ENCODE measurements around the gene SLC7A10.
"Not testable (repeated sequence)": the region's sequence is repeated elsewhere in the genome, so short reads cannot be mapped to it uniquely, and the experiment has no call there.

SLC7A10 gene

GRCh38 chr19:33202546-33203507 lies 22.8 kb downstream of the SLC7A10 start:
- no peak for DNase-seq (ENCODE audit: low read depth in 2 of 2)

DNA sequence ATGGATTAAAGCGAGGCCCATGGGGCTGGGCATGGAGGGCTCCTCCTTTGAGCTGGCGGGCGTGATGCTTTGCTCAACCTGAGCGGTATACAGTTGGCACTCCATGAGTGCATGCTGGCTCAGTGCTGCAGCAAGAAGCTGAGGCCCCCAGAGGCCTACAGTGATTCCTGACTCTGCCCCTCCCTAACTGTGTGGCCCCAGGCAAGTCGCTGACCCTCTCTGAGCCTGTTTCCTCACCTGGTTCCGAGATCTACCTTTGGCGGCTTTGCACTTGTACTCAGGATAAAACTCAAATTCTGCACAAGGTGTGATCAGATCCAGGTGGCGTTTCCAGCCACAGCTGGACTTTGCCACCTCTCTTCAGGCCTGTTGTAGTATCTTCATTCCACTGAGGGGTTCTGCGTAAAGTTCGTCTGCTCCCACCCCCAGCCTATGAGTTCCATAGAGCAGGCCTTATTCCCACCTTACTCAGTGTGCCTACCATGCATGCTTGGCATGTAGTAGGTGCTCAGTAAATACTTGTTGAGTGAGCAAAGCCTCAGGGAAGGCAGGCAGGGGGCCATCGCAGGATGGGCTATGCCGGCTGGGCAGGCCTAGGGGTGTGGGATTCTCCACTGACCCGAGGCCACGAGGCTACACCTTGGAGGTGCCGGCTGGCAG lies 23.6 kb downstream of the SLC7A10 start:
- DNase-seq (ENCODE audit: low read depth in 2 of 2) = no peak

DNA sequence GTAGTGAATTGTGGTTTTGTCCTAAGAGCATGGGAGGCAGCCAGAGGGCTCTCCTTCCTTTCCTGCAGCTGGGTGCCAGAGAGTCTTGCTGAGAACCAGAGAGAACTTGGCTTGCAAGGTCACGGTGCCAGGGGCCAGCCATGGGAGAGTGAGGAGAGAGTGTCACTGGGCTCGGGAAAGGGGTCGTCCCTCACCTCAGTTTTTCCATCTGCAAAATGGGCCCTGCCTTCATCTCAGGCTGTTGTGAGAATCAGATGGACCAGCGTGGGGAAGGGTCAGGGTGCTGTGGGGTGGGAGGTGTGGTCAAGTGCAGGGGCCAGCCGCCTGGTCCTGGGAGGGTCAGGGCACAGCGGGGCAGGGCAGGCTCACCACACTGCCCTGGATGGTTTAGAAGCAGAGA lies 24.2 kb downstream of the SLC7A10 start:
- no peak for DNase-seq (ENCODE audit: low read depth in 2 of 2)

DNA sequence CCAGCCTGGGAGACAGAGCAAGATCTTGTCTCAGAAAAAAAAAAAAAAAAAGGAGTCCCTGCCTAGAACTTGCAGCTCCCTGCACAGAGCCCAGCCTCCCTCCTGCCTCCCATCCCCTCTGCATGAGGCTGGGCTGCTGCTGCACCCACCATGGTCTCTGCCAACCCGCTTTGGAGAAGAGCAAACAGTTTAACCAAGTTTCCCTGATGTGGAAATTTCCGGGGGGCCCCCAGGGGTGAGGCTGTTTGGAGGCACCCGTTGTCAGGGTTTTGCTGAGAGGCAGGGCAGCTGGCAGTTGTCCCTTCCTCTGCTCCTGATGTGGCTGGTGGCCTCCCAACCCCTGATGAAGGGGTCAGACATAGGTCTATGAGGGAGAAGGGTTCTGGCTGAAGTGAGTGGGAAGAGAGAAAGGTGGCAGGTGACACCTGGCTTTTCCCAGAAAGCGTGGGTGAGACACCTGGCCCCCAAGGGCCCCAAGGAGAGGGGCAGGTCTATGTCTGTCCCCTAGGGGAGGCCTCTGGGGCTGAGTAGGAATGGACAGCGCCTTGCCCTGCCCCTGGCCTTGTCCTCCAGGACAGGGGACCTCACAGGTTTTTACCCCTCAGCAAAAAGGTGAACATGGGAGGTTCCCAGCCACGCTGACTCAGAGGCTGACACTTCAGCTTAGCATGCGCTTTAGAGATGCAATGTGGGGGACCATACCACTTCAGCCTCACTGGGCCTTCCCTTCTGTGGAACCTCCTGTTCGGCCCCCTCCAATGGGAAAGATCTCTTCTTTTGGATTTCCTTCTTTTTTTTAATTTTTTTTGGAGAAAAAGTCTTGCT lies 26.0 kb downstream of the SLC7A10 start:
- no peak for DNase-seq (ENCODE audit: low read depth in 2 of 2)

DNA sequence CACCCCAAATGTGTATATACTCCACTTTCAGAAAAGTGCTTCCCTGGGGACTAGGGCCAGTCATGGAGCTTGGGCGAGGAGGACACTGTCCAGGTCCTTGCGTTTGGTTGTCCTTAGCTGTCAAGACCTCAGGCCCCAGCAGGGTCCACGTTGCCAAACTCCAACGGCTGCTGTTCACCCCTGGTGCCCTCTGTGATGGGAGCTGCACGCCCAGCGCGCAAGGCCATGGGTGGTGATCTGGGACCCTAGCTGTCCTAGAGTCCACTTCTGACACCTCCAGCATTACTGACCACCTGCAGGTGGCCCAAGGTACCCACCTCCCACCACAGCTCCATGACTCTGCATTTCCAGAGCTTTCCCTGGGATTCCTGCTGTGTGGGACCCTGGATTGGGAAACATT lies 27.5 kb downstream of the SLC7A10 start:
- no peak for DNase-seq (ENCODE audit: low read depth in 2 of 2)

- DNase-seq (ENCODE audit: low read depth in 2 of 2) = no peak
Observed at GRCh38 chr19:33197591-33198000, 28.1 kb downstream of the SLC7A10 start.

DNA sequence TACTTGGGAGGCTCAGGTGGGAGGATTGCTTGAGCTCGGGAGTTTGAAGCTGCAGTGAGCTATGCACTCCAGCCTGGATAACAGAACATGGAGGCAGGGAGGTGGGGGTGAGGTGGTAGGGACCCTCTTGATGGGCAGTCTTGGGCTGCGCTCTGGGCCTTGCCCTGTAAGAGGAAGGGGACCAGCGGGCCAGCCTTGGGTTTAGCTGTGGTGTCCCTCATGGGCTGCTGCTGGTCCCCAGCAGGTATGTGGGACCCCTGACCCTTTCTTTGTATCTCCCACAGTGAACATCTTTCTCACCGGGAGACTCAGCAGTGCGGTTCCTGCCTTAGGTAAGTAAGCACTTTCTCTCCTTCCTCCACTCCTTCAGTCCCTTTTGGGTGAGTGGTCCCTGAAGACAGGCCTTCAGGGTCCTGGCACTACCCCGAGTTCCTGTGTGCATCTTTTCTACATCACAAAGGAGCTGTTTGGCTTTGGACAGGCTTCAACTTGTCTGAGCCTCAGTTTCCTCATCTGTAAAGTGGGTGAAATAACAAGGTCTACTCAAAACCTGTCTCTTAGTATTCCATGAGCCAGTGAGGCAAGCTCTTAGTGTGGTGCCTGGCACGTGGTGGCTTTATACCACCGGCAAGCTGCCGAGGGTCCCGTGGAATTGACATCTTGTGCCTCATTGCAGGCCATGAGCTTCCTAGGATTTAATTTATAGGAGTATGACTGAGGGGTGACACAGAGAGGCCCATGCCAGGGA lies 29.0 kb downstream of the SLC7A10 start:
- no peak for DNase-seq (ENCODE audit: low read depth in 2 of 2)

GRCh38 chr19:33195645-33196347 lies 29.9 kb downstream of the SLC7A10 start:
- DNase-seq (ENCODE audit: low read depth in 2 of 2) = no peak

GRCh38 chr19:33194886-33195644 lies 30.6 kb downstream of the SLC7A10 start:
- DNase-seq (ENCODE audit: low read depth in 2 of 2) = no peak

- DNase-seq (ENCODE audit: low read depth in 2 of 2) = no peak
Observed at GRCh38 chr19:33194532-33194885, 31.1 kb downstream of the SLC7A10 start.

DNA sequence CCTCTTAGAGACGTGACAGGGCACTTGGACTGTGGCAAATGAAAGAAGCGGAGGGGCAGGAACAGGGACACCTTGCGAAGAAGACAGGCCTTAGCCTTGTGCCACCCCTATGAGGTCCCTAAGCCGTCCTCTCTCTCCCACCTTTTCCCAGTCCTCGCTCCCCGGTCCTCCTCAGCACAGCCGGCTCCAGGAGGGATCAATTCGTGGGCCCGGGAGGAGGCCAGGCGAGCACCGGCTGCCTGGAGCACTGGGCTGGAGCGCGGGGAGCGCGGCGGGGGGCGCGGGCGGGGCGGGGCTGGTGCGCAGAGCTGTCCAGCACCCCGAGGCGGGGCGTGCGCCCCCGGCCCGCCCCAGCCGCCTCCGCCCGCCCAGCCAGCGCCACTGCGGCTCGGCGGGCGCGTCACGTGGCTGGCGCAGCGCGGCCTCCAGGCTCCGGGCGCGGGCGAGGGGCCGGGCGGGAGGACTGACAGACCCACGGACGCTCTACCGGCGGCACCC lies 31.7 kb downstream of the SLC7A10 start, which contains the start of gene LRP3:
LRP3 (plus strand) TSS at position 466 of the 498 bp plus-strand sequence. CDS start 456 bp downstream, outside the sequence.
- no peak for DNase-seq (ENCODE audit: low read depth in 2 of 2)

DNA sequence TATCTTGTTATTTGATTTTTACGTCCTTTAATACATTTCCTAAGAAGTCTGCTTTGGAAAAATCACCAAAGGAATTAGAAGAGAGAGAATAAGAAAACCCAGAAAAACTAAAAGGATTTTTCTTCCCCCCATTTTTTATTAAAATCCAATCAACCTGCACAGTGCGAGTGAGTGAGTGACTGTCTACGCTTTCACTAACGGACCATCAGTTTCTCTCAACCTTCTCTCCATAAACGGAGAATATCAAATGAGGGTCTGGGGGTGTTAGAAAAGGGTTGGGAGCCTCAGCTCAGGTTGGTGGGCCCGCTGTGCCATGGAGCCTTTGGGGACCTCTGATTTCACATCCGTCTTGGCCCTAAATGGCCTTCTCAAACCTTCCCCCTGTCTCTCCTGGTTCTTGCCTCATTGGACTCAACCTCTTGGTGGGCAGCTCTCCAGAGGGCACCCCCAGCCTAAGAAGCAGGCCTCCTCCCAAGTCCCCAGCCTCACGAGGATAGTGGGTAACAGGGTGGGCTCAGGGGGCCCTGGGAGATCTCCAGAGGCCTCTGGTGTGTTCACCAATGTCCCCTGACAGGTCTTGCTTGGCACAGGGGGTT lies 32.3 kb downstream of the SLC7A10 start:
- no peak for DNase-seq (ENCODE audit: low read depth in 2 of 2)

DNA sequence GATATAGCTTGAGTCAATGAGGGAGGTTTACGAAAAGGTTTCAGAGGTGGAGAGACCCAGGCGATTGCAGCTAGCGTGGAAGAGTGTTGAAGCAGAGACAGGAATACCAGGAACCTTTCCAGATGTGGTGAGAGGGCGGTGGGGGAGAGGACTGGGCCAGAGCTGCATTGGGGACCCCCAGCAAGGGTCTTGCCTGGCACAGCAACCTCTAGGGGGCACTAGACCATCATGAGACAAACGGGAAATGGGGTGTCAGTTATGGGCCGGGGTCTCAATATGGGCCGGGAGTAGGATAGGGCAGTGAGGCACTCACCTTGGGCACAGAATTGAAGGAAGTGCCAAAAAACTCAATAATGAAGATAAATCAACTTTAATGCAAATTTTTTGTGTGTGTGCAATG lies 33.6 kb downstream of the SLC7A10 start:
- no peak for DNase-seq (ENCODE audit: low read depth in 2 of 2)

- no peak for DNase-seq (ENCODE audit: low read depth in 2 of 2)
Observed at GRCh38 chr19:33191501-33191900, 34.1 kb downstream of the SLC7A10 start.

GRCh38 chr19:33191092-33191491 lies 34.6 kb downstream of the SLC7A10 start:
- DNase-seq (ENCODE audit: low read depth in 2 of 2) = not testable (repeated sequence)

- DNase-seq (ENCODE audit: low read depth in 2 of 2) = no peak
Observed at GRCh38 chr19:33189453-33189852, 36.2 kb downstream of the SLC7A10 start.

GRCh38 chr19:33187183-33187540 lies 38.5 kb downstream of the SLC7A10 start:
- DNase-seq (ENCODE audit: low read depth in 2 of 2) = no peak

DNA sequence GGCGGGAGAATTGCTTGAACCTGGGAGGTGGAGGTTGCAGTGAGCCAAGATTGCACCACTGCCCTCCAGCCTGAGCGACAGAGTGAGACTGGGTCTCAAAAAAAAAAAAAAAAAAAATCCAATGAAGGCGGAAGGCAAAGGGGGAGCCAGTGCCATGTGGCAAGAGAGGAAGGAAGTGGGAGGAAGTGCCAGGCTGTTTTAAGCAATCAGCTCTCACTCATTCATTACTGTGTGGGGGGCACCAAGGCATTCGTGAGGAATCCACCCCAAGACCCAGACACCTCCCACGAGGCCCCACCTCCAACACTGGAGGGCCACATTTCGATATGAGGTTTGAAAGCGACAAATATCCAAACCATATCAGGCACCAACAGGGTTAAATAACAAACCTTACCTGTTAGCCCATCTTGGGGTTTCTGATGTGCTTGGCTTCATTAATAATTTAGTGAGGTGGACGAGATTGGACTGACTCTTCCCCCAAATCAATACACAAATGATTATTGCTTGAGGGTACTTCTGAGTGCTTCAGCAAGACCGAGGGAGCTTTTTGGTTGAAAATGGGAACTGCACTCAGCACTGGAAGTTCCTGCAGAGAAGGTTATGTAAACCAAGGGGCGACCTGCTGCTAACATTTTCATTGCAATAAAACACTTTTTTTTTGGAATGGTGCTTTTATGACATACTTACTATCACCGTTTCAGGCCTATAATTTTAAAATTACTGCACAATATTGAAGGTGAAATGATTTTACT lies 39.0 kb downstream of the SLC7A10 start:
- DNase-seq (ENCODE audit: low read depth in 2 of 2) = no peak
